ENCODE data around the gene SLC1A2.

Gene SLC1A2

DNA sequence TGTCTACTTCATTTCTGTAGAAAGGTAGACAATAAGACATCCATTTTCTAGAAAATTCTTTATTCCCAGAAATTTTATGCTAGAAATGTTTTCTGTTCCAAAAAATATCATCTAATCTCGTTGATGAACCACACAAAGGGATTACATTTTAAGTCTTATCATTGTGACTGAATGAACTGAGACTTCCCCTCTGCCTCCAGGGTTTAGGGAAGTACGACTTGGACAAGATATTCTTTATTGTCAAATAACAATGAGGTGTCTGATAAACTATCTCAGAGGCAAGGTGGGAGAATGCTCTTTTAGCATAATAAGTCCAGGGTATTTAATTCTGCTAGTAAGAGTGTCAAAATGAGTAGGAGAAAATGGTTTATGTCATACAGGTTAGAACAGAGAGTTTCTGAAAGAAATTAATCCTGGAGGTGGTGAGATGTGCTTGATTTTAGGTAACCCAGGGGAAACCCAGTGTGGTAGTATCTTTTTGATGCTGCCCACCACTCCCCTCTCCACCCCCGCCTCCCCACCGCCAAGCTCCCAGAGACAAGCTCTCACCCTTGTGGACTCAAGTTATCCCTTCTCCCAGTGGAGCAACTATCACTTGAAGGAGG lies 179.8 kb downstream of the SLC1A2 start:
- no peaks in the 10 kb centered on the region for H3K27me3 ChIP-seq (ENCODE audit: insufficient read depth, low read depth, severe bottlenecking)
- H3K9me3 ChIP-seq (ENCODE audit: severe bottlenecking): no peaks in the 10 kb centered on the region
- no peak for DNase-seq
- H3K36me3 ChIP-seq: no peaks in the 10 kb centered on the region
- TF ChIP-seq, protein P1, sequence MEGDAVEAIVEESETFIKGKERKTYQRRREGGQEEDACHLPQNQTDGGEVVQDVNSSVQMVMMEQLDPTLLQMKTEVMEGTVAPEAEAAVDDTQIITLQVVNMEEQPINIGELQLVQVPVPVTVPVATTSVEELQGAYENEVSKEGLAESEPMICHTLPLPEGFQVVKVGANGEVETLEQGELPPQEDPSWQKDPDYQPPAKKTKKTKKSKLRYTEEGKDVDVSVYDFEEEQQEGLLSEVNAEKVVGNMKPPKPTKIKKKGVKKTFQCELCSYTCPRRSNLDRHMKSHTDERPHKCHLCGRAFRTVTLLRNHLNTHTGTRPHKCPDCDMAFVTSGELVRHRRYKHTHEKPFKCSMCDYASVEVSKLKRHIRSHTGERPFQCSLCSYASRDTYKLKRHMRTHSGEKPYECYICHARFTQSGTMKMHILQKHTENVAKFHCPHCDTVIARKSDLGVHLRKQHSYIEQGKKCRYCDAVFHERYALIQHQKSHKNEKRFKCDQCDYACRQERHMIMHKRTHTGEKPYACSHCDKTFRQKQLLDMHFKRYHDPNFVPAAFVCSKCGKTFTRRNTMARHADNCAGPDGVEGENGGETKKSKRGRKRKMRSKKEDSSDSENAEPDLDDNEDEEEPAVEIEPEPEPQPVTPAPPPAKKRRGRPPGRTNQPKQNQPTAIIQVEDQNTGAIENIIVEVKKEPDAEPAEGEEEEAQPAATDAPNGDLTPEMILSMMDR (IDR thresholded peaks at IDR 0.05; ENCODE audit: low read depth, low read length): no peak
- no peak overlapping the region for H3K4me3 ChIP-seq (ENCODE audit: low read depth, low read length)
- no peak overlapping the region for H3K27ac ChIP-seq

DNA sequence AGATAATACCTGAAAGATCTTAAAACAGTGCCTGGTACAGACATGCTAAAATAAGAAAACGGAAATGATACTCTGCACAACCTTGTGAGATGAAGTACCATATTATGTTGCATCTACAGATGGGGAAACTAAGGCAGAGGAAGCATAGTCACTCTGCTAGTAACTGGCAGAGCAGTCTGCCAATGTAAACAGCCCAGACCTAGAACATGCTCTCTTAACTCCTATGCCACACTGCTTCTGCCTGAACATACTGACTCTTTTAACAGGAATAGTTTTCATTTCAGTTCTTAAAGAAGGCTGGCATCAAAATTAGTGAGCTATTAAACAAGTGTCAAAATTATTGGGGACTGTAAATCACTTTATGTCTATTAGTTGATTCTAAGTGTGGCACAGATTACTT lies 180.5 kb downstream of the SLC1A2 start:
- TF ChIP-seq, protein P1 (IDR thresholded peaks at IDR 0.05; ENCODE audit: low read depth, low read length): no peak
- no peak overlapping the region for H3K27ac ChIP-seq
- H3K4me3 ChIP-seq (ENCODE audit: low read depth, low read length): no peak overlapping the region
- no peak for DNase-seq
- no peaks in the 10 kb centered on the region for H3K9me3 ChIP-seq (ENCODE audit: severe bottlenecking)
- H3K36me3 ChIP-seq: no peaks in the 10 kb centered on the region
- no peaks in the 10 kb centered on the region for H3K27me3 ChIP-seq (ENCODE audit: insufficient read depth, low read depth, severe bottlenecking)

GRCh38 chr11:35237860-35238715 lies 181.3 kb downstream of the SLC1A2 start:
- peak; percentile 67 for DNase-seq
- no peaks in the 10 kb centered on the region for H3K27me3 ChIP-seq (ENCODE audit: insufficient read depth, low read depth, severe bottlenecking)
- no peaks in the 10 kb centered on the region for H3K36me3 ChIP-seq
- H3K4me3 ChIP-seq (ENCODE audit: low read depth, low read length): no peak overlapping the region
- H3K27ac ChIP-seq: no peak overlapping the region
- peaks cover 2% of the 10 kb centered on the region for H3K9me3 ChIP-seq (ENCODE audit: severe bottlenecking)
- TF ChIP-seq, protein P1 (IDR thresholded peaks at IDR 0.05; ENCODE audit: low read depth, low read length): peak; percentile 76

DNA sequence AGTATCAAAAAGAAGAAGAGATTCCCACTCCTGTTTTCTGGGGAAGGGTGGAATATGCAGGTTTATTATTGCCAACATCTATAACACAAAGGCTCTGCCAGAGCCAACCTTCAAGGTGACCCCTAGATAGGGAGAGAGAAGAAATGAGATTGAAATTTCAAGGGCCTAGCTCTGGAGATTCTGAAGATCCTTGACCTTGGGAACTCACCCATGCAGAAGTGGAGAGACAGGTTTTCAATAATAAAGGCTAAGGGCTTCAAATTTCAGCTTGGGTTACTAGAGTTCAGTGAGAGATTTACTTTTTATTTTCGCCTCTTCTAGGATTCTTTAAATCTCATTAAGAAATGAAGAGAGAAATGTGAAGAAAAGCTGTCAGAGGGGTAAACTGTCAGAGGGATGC lies 182.0 kb downstream of the SLC1A2 start:
- no peak overlapping the region for H3K27ac ChIP-seq
- no peak overlapping the region for H3K4me3 ChIP-seq (ENCODE audit: low read depth, low read length)
- TF ChIP-seq, protein P1 (IDR thresholded peaks at IDR 0.05; ENCODE audit: low read depth, low read length): no peak
- H3K36me3 ChIP-seq: no peaks in the 10 kb centered on the region
- H3K27me3 ChIP-seq (ENCODE audit: insufficient read depth, low read depth, severe bottlenecking): no peaks in the 10 kb centered on the region
- peaks cover 2% of the 10 kb centered on the region for H3K9me3 ChIP-seq (ENCODE audit: severe bottlenecking)
- no peak for DNase-seq

GRCh38 chr11:35236667-35237003 lies 182.7 kb downstream of the SLC1A2 start:
- Histone ChIP-seq H3K27ac (no peak overlapping the region), H3K9me3 (ENCODE audit: severe bottlenecking) (peaks cover 2% of the 10 kb centered on the region), H3K36me3 (no peaks in the 10 kb centered on the region), H3K4me3 (ENCODE audit: low read depth, low read length) (no peak overlapping the region), H3K27me3 (ENCODE audit: insufficient read depth, low read depth, severe bottlenecking) (no peaks in the 10 kb centered on the region)
- DNase-seq: no peak
- TF ChIP-seq, protein P1 (IDR thresholded peaks at IDR 0.05; ENCODE audit: low read depth, low read length): no peak

Measured in WERI-Rb-1 (cell line).